A549 (cell line): Measurements from ENCODE around the gene BCAT1. TPM values are rescaled to one million over a fixed set of nuclear protein-coding genes. Genes with fewer than 3 reads are reported as not detected.

ENCODE experiments used
- ATAC-seq, 2 experiments: fragments of 200-7000 bp in 1 of 2; fragments of >200 bp in 1 of 2; cut with Nextera tagmentation in 1 of 2; cut with Tn5 transposase in 1 of 2; 3 replicates each; pipeline versions ENCODE4 v1.8.0 to v1.9.1; 2018 to 2020; ENCODE audit warnings: mild to moderate bottlenecking in 1 of 2, moderate library complexity in 1 of 2
- CTCF ChIA-PET: fragments of 300-600 bp; sonication (Branson Sonifier 250); formaldehyde crosslinking; extraction: SDS; loops from one replicate; lab custom pipeline; 2021; ENCODE audit warnings: antibody characterized with exemption, inconsistent platforms; lab: Yijun Ruan, JAX
- POLR2A ChIA-PET: fragments of 350-600 bp; formaldehyde crosslinking; extraction: SDS; loops from one replicate; lab custom pipeline; 2021; ENCODE audit warnings: antibody characterized with exemption, inconsistent platforms; lab: Yijun Ruan, JAX
- DNase-seq, 2 experiments: peaks; one replicate each; pipeline versions ENCODE4 v3.0.0 to v3.0.0-alpha.2; 2011 to 2016; ENCODE audit warnings: low read depth in 1 of 2, low spot score in 1 of 2
- FAIRE-seq: peaks from 2 replicates; lab custom pipeline; 2011; peaks lifted over from hg19 to GRCh38; lab: Jason Lieb, UNC
- H3K27ac ChIP-seq, 2 experiments: fragments of >200 bp; sonication (Bioruptor Twin); formaldehyde crosslinking; 3 replicates each; pipeline ENCODE4 v1.5.1; 2016 to 2017
- H3K4me1 ChIP-seq: fragments of >200 bp; sonication (Bioruptor Twin); formaldehyde crosslinking; 3 replicates; pipeline ENCODE4 v1.6.1; 2016
- H3K4me2 ChIP-seq: fragments of >200 bp; sonication (Bioruptor Twin); formaldehyde crosslinking; 3 replicates; pipeline ENCODE4 v1.6.1; 2016
- H3K4me3 ChIP-seq: fragments of >200 bp; sonication (Bioruptor Twin); formaldehyde crosslinking; 3 replicates; pipeline ENCODE4 v1.5.1; 2016
- H3K9me3 ChIP-seq: fragments of >200 bp; sonication (Bioruptor Twin); formaldehyde crosslinking; 3 replicates; pipeline ENCODE4 v1.6.1; 2016
- BHLHE40 ChIP-seq: IDR thresholded peaks from 2 replicates; pipeline ENCODE4 v1.6.1; 2012; ENCODE audit warnings: low read depth, low read length, inconsistent platforms
- CBX8 ChIP-seq: fragments of 200-600 bp; sonication (generic); IDR thresholded peaks from 2 replicates; pipeline ENCODE4 v1.6.1; 2016
- CEBPB ChIP-seq, 2 experiments: fragments of >200 bp in 1 of 2; sonication (Bioruptor Twin) in 1 of 2; formaldehyde crosslinking in 1 of 2; IDR thresholded peaks; 2 replicates each; pipeline ENCODE4 v1.6.1; 2012 to 2016
- CTCF ChIP-seq: fragments of >200 bp; sonication (Bioruptor Twin); formaldehyde crosslinking; IDR thresholded peaks from 3 replicates; pipeline ENCODE4 v1.5.1; 2016
- EHF ChIP-seq: fragments of 250-450 bp; sonication (Bioruptor Pico); IDR thresholded peaks from 2 replicates; pipeline ENCODE4 v1.5.0; 2020; ENCODE audit warnings: mild to moderate bottlenecking
- EHMT2 ChIP-seq: fragments of 200-600 bp; sonication (generic); IDR thresholded peaks from 2 replicates; pipeline ENCODE4 v1.6.1; 2016; ENCODE audit warnings: antibody characterized with exemption, low read depth, mild to moderate bottlenecking, moderate library complexity
- ESRRA ChIP-seq: fragments of 150-350 bp; IDR thresholded peaks from 2 replicates; pipeline ENCODE4 v1.6.1; 2014; ENCODE audit warnings: mild to moderate bottlenecking, low read length, borderline replicate concordance
- FOSL2 ChIP-seq, 2 experiments: fragments of 450-650 bp in 1 of 2; fragments of >200 bp in 1 of 2; sonication (Bioruptor Twin) in 1 of 2; formaldehyde crosslinking; IDR thresholded peaks; 2 replicates each; pipeline versions ENCODE4 v1.5.0 to v1.6.1; 2016 to 2020; ENCODE audit warnings: mild to moderate bottlenecking in 1 of 2, moderate library complexity in 1 of 2
- FOXS1 ChIP-seq: fragments of 250-450 bp; sonication (Bioruptor Pico); IDR thresholded peaks from 2 replicates; pipeline ENCODE4 v1.5.0; 2020; ENCODE audit warnings: mild to moderate bottlenecking, moderate library complexity
- GATA3 ChIP-seq: IDR thresholded peaks from 2 replicates; pipeline ENCODE4 v1.6.1; 2012; ENCODE audit warnings: borderline replicate concordance
- HDAC2 ChIP-seq: fragments of 200-600 bp; sonication (generic); IDR thresholded peaks from 2 replicates; pipeline ENCODE4 v1.6.1; 2016
- HOXB5 ChIP-seq: fragments of 250-450 bp; sonication (Bioruptor Pico); IDR thresholded peaks from 2 replicates; pipeline ENCODE4 v1.5.0; 2020; ENCODE audit warnings: mild to moderate bottlenecking, moderate library complexity
- JUNB ChIP-seq: fragments of >200 bp; sonication (Bioruptor Twin); formaldehyde crosslinking; IDR thresholded peaks from 2 replicates; pipeline ENCODE4 v1.6.1; 2016
- KDM1A ChIP-seq: fragments of 200-600 bp; sonication (generic); IDR thresholded peaks from 2 replicates; pipeline ENCODE4 v1.6.1; 2016; ENCODE audit warnings: low read depth, mild to moderate bottlenecking
- KDM5A ChIP-seq: fragments of 200-600 bp; sonication (generic); IDR thresholded peaks from 2 replicates; pipeline ENCODE4 v1.6.1; 2016; ENCODE audit warnings: antibody characterized with exemption, mild to moderate bottlenecking
- MAX ChIP-seq: IDR thresholded peaks from 2 replicates; pipeline ENCODE4 v1.6.1; 2012
- MAZ ChIP-seq: fragments of 150-350 bp; IDR thresholded peaks from 2 replicates; pipeline ENCODE4 v1.6.1; 2014; ENCODE audit warnings: antibody characterized with exemption, low read depth, low read length, borderline replicate concordance
- MYC ChIP-seq: IDR thresholded peaks from 2 replicates; pipeline ENCODE4 v1.6.1; 2012; ENCODE audit warnings: mild to moderate bottlenecking, inconsistent platforms, low read length, improper control_type of control experiment, borderline replicate concordance
- NFE2L2 ChIP-seq: fragments of 150-350 bp; conservative IDR thresholded peaks from 2 replicates; pipeline ENCODE4 v1.6.1; 2014; ENCODE audit warnings: low read length
- PHF8 ChIP-seq: fragments of 200-600 bp; sonication (generic); IDR thresholded peaks from 2 replicates; pipeline ENCODE4 v1.6.1; 2016; ENCODE audit warnings: low read depth, mild to moderate bottlenecking, antibody characterized with exemption, moderate library complexity, borderline replicate concordance
- POLR2A ChIP-seq: IDR thresholded peaks from 2 replicates; pipeline ENCODE4 v1.6.1; 2012; ENCODE audit warnings: mild to moderate bottlenecking, low read length
- RARB ChIP-seq: fragments of 250-450 bp; sonication (Bioruptor Pico); IDR thresholded peaks from 2 replicates; pipeline ENCODE4 v1.8.0; 2021; ENCODE audit warnings: mild to moderate bottlenecking, moderate library complexity
- RCOR1 ChIP-seq: fragments of 150-350 bp; IDR thresholded peaks from 2 replicates; pipeline ENCODE4 v1.6.1; 2014; ENCODE audit warnings: antibody characterized with exemption, low read length, low read depth
- SMC3 ChIP-seq: fragments of >200 bp; sonication (Bioruptor Twin); formaldehyde crosslinking; IDR thresholded peaks from 3 replicates; pipeline ENCODE4 v1.6.1; 2018; ENCODE audit warnings: inconsistent platforms
- SREBF2 ChIP-seq: fragments of 450-650 bp; IDR thresholded peaks from 2 replicates; pipeline ENCODE4 v1.6.1; 2014; ENCODE audit warnings: mild to moderate bottlenecking, moderate library complexity
- TFCP2L1 ChIP-seq: fragments of 250-450 bp; sonication (Bioruptor Pico); IDR thresholded peaks from 2 replicates; pipeline ENCODE4 v1.5.0; 2021; ENCODE audit warnings: mild to moderate bottlenecking
- TP53 ChIP-seq: fragments of 250-450 bp; sonication (Bioruptor Pico); IDR thresholded peaks from 2 replicates; pipeline ENCODE4 v1.5.0; 2021; ENCODE audit warnings: mild to moderate bottlenecking, moderate library complexity
- ZC3H11A ChIP-seq: fragments of 450-650 bp; IDR thresholded peaks from 2 replicates; pipeline ENCODE4 v1.6.1; 2014; ENCODE audit warnings: antibody characterized with exemption, mild to moderate bottlenecking
- ZSCAN20 ChIP-seq: fragments of 250-450 bp; sonication (Bioruptor Pico); IDR thresholded peaks from 2 replicates; pipeline ENCODE4 v1.8.0; 2022; ENCODE audit warnings: mild to moderate bottlenecking, moderate library complexity
- WGBS: methylation state at CpG from one replicate; pipeline ENCODE4 v1.1.6; 2017; ENCODE audit errors: missing lambda C conversion rate; 5-methylcytosine and 5-hydroxymethylcytosine counted together
- polyA plus RNA-seq, 4 experiments: library from polyadenylated mRNA; depleted of rRNA in 3 of 4; stranded (reverse); fragments of >200 nt; fragmentation: RNase III in 1 of 4; extraction: RNeasy Plus Mini Kit Qiagen cat#74134 plus additional on column Dnase treatment in 1 of 4; gene quantifications; 2 replicates in 3 of 4; 3 replicates in 1 of 4; pipeline ENCODE4 v1.2.3, GENCODE V29; 2011 to 2017
- TF ChIP-seq, protein P1 (sequence below): fragments of 150-350 bp; IDR thresholded peaks from 2 replicates; pipeline ENCODE4 v1.6.1; 2014; ENCODE audit warnings: low read depth, mild to moderate bottlenecking, low read length
- TF ChIP-seq, protein P2 (sequence below): fragments of 250-450 bp; sonication (Bioruptor Pico); IDR thresholded peaks from 2 replicates; pipeline ENCODE4 v1.5.0; 2021; ENCODE audit warnings: mild to moderate bottlenecking, moderate library complexity, borderline replicate concordance

The BCAT1 gene
- polyA plus RNA-seq, 2 of the 4 experiments (the other 2 are of a cell fraction), result 10.5 to 14.6 TPM

- whole genome bisulfite sequencing, result 75% methylated on average over 3 of the region's 3 CpGs
- DNase-seq (no peak), ATAC-seq (no peak), FAIRE-seq (no peak)
- Histone ChIP-seq H3K4me2 (no peak overlapping the region), H3K9me3 (no peaks in the 10 kb centered on the region), H3K4me1 (peaks cover 13% of the 10 kb centered on the region), H3K4me3 (no peak overlapping the region), H3K27ac (no peak overlapping the region)
- ChIA-PET POLR2A (no interaction called here), CTCF (no interaction called here)
- no peak for TF ChIP-seq KDM5A
- no peak for TF ChIP-seq RARB (CRISPR knock-in tag)
- no peak for TF ChIP-seq CTCF
- TF ChIP-seq GATA3, result no peak
- no peak for TF ChIP-seq MYC
- TF ChIP-seq RCOR1, result no peak
- no peak for TF ChIP-seq CBX8
- no peak for TF ChIP-seq FOXS1 (CRISPR knock-in tag)
Measured at GRCh38 chr12:24913953-24914352, 34.9 kb downstream of the BCAT1 start.

DNA sequence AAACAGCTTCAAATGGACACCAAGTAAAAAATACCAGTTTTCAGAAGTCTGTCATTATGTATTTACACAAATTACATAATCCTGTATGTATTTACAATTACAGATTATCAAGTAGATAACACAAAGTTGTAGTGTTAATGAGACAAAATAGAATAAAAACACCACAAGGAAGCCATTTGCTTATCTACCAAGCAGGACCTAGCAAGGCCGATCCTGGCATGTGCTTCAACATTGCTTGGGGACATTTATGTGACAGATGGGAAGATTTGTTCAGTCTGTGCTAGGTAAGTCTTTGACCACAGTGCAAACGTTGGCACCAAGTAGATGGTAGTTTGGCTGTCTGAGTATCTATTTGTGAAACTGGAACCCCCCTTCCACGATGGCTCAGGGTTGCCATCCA is 35.8 kb downstream of the BCAT1 start:
- no peak overlapping the region for H3K4me2 ChIP-seq
- CTCF ChIA-PET, result no interaction called here
- WGBS, result 64% methylated on average over 3 of the region's 3 CpGs
- TF ChIP-seq POLR2A (no peak), TP53 (CRISPR knock-in tag) (no peak), CEBPB (IDR thresholded peaks at IDR 0.05) (no peak), NFE2L2 (no peak), MAX (no peak), KDM1A (no peak), HDAC2 (no peak), BHLHE40 (no peak), ZSCAN20 (CRISPR knock-in tag) (no peak), GATA3 (no peak), ZC3H11A (no peak), FOSL2 (IDR thresholded peaks at IDR 0.05) (no peak), FOSL2 (CRISPR knock-in tag; IDR thresholded peaks at IDR 0.05) (no peak), SMC3 (no peak), HOXB5 (CRISPR knock-in tag) (no peak)
- TF ChIP-seq, protein P1, sequence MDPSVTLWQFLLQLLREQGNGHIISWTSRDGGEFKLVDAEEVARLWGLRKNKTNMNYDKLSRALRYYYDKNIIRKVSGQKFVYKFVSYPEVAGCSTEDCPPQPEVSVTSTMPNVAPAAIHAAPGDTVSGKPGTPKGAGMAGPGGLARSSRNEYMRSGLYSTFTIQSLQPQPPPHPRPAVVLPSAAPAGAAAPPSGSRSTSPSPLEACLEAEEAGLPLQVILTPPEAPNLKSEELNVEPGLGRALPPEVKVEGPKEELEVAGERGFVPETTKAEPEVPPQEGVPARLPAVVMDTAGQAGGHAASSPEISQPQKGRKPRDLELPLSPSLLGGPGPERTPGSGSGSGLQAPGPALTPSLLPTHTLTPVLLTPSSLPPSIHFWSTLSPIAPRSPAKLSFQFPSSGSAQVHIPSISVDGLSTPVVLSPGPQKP, result no peak
- ATAC-seq (no peak), FAIRE-seq (no peak), DNase-seq (no peak)
- H3K4me1 ChIP-seq, result peaks cover 13% of the 10 kb centered on the region
- no peak overlapping the region for H3K4me3 ChIP-seq
- POLR2A ChIA-PET, result no interaction called here
- no peaks in the 10 kb centered on the region for H3K9me3 ChIP-seq
- no peak overlapping the region for H3K27ac ChIP-seq

DNA sequence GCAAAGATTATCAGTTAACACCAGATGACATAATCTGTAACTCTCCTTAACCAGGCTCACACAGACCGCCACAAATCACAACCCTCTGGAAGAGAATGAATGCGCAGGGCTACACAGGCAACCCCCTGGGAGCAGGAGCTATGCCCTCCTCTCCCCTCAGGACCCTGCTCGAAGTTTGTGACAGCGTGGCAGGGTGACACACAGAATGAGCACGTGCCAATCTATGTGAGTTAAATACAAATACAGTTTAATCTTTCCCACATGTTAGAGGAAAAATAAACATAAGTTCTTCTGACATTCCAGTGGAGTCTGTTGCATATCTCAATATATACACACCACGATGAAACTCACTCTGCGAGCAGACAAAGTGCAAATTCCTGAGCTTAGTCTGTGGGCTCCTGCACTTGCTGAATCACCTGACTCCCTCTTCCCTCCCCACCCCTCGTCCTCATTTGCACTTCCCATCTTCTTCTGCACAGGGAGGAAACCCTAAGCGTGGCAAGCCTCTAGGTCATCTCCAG is 37.6 kb downstream of the BCAT1 start:
- Histone ChIP-seq H3K4me1 (peaks cover 13% of the 10 kb centered on the region), H3K27ac (0 out of 6 replicates have a peak overlapping the region, but pooled peaks of 1 of the 2 experiments have one; percentile 40), H3K9me3 (no peaks in the 10 kb centered on the region), H3K4me2 (peak overlapping the region; percentile 14; the same call in 2 of the 3 replicates), H3K4me3 (no peak overlapping the region)
- 43% methylated on average over 9 of the region's 9 CpGs for WGBS
- POLR2A ChIA-PET, result no interaction called here
- ATAC-seq (peak; percentile 24 to 77; a peak in 3 of 6 replicates), DNase-seq (peak in 1 of 2 experiments; percentile 25), FAIRE-seq (no peak)
- CTCF ChIA-PET, result interaction anchor here (0.8 kb wide), 1 partner anchor 11 kb away, joined by 3 read pairs; no protein-coding TSS in a partner anchor
- TF ChIP-seq, protein P2, sequence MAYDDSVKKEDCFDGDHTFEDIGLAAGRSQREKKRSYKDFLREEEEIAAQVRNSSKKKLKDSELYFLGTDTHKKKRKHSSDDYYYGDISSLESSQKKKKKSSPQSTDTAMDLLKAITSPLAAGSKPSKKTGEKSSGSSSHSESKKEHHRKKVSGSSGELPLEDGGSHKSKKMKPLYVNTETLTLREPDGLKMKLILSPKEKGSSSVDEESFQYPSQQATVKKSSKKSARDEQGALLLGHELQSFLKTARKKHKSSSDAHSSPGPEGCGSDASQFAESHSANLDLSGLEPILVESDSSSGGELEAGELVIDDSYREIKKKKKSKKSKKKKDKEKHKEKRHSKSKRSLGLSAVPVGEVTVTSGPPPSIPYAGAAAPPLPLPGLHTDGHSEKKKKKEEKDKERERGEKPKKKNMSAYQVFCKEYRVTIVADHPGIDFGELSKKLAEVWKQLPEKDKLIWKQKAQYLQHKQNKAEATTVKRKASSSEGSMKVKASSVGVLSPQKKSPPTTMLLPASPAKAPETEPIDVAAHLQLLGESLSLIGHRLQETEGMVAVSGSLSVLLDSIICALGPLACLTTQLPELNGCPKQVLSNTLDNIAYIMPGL (CRISPR knock-in tag), result no peak
- TF ChIP-seq EHF (CRISPR knock-in tag) (no peak), MAX (no peak), MAZ (no peak), JUNB (no peak), ESRRA (no peak), PHF8 (no peak), SMC3 (no peak), FOSL2 (IDR thresholded peaks at IDR 0.05) (no peak), FOSL2 (CRISPR knock-in tag; IDR thresholded peaks at IDR 0.05) (no peak), SREBF2 (no peak), HOXB5 (CRISPR knock-in tag) (no peak), EHMT2 (no peak), TFCP2L1 (CRISPR knock-in tag) (no peak)
